Measurements from ENCODE around the gene CERS6.

CERS6 gene

GRCh38 chr2:168560817-168561499 is 104.9 kb downstream of the CERS6 start:
- H3K4me3 ChIP-seq (replicated peaks; ENCODE audit: low read depth, low read length) = no peak overlapping the region
- DNase-seq (ENCODE audit: extremely low read depth, low read depth) = no peak
- TF ChIP-seq CTCF (IDR thresholded peaks at IDR 0.05; ENCODE audit: low read depth, low read length, missing control alignments) = no peak

DNA sequence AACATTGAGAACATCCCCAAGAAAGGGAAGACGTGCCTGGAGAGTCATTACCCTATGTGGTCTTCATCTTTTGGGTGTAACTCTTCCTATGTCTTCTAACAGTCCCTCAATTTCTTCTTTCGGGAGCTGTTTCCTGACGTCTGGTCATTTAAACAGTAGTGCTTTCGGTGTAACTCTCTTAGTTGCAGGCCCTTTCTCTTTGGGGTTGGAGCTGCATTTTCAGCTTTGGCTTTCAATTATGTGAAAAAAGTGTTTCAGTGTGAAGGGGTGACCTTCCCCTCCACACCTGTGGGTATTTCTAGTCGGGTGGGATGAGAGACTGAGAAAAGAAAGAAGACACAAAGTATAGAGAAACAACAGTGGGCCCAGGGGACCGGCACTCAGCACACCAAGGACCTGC is 105.9 kb downstream of the CERS6 start:
- DNase-seq (ENCODE audit: extremely low read depth, low read depth) = no peak
- H3K4me3 ChIP-seq (replicated peaks; ENCODE audit: low read depth, low read length) = no peak overlapping the region
- no peak for TF ChIP-seq CTCF (IDR thresholded peaks at IDR 0.05; ENCODE audit: low read depth, low read length, missing control alignments)

GRCh38 chr2:168562971-168563370 is 106.9 kb downstream of the CERS6 start:
- TF ChIP-seq CTCF (IDR thresholded peaks at IDR 0.05; ENCODE audit: low read depth, low read length, missing control alignments) = no peak
- DNase-seq (ENCODE audit: extremely low read depth, low read depth) = no peak
- H3K4me3 ChIP-seq (replicated peaks; ENCODE audit: low read depth, low read length) = no peak overlapping the region

DNA sequence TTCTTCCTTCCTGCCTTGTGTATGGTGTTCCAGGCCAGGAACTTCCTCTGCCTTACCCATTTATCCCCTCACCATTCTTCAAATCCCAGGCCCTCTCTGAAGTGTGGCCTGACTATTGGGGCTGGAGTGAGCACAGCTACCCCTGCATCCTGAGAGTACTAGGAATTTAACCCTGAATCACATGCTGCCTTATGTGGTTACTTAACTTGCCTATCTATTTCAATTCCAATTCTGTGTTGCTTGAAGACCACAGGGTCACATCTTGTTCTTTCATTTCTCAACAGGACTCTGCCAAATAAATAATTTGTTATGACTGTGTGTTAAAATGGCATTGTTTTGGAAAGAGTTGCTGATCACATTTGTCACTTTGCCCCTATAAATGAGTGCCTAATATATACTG is 108.6 kb downstream of the CERS6 start:
- no peak overlapping the region for H3K4me3 ChIP-seq (replicated peaks; ENCODE audit: low read depth, low read length)
- no peak for TF ChIP-seq CTCF (IDR thresholded peaks at IDR 0.05; ENCODE audit: low read depth, low read length, missing control alignments)
- DNase-seq (ENCODE audit: extremely low read depth, low read depth) = no peak

GRCh38 chr2:168565112-168565511 is 109.0 kb downstream of the CERS6 start:
- H3K4me3 ChIP-seq (replicated peaks; ENCODE audit: low read depth, low read length) = no peak overlapping the region
- no peak for DNase-seq (ENCODE audit: extremely low read depth, low read depth)
- TF ChIP-seq CTCF (IDR thresholded peaks at IDR 0.05; ENCODE audit: low read depth, low read length, missing control alignments) = no peak

DNA sequence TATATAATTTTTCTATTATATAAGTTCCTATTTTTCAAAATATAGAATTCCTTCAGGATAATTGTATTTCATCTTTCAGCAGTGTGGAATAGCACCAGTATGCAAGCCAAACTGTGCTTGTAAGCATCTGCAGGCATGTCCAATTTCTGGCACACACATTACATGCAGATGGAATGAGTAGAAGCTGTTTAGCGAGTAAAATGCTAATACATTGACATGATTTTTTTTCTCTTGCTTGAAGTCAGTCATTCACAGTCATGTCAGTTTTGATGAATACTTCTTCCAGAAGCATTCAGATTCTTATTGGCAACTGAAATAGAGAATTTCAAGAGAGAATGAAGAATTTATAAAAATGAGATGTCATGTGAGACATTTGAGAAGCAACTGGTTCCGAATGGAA is 109.4 kb downstream of the CERS6 start:
- no peak for TF ChIP-seq CTCF (IDR thresholded peaks at IDR 0.05; ENCODE audit: low read depth, low read length, missing control alignments)
- no peak overlapping the region for H3K4me3 ChIP-seq (replicated peaks; ENCODE audit: low read depth, low read length)
- DNase-seq (ENCODE audit: extremely low read depth, low read depth) = no peak
